Breast epithelium (tissue), 3 donors: Measurements from ENCODE around the gene SLC22A23.

Experiments used
- POLR2A ChIP-seq: fragments of 450-650 bp; IDR thresholded peaks from one replicate; pipeline ENCODE4 v1.6.1; 2016; ENCODE audit warnings: antibody characterized with exemption, mild to moderate bottlenecking, moderate library complexity
- POLR2AphosphoS5 ChIP-seq, 3 donors: sonication (generic); formaldehyde crosslinking; IDR thresholded peaks; one replicate each; pipeline ENCODE4 v1.6.1; 2017; ENCODE audit warnings: antibody characterized with exemption in 3 of 3
- TF ChIP-seq, protein P1 (sequence below), 3 donors: fragments of 450-650 bp; IDR thresholded peaks; one replicate each; pipeline ENCODE4 v1.5.1; 2016 to 2017; ENCODE audit warnings: antibody characterized with exemption in 3 of 3, mild to moderate bottlenecking in 3 of 3, moderate library complexity in 3 of 3

DNA sequence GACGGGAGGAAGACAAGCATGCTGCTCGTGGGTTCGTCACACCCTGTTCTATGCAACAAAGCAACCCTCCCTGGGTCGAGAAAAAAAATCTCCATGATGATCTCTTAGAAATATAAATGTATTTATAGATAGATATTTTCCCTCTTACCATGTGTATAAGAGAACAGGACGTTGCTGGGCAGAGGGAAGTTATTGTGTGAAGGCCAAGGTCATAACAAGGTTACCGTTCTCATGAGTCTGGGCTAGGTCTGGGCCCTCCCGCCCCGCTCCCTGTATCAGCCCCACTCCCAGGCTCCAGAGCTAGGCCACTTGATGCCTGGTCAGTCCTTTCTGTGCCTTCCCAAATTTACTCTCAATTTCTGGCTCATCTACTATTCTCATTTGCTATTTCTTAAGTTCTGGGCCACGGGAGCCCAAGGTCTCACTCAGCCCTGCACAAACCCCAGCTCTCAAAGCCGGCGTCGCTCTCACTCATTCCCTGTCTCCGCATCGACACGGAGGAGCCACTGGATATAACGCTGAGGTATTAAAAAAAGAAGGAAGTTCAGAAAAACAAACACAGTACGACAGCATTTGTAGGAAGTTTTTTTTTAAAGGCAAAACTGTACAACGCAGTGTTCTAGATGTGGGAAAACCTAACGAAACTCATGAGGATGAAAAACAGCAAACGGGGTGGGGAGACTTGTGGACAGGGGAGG lies 101.3 kb downstream of the SLC22A23 start:
- TF ChIP-seq, protein P1, sequence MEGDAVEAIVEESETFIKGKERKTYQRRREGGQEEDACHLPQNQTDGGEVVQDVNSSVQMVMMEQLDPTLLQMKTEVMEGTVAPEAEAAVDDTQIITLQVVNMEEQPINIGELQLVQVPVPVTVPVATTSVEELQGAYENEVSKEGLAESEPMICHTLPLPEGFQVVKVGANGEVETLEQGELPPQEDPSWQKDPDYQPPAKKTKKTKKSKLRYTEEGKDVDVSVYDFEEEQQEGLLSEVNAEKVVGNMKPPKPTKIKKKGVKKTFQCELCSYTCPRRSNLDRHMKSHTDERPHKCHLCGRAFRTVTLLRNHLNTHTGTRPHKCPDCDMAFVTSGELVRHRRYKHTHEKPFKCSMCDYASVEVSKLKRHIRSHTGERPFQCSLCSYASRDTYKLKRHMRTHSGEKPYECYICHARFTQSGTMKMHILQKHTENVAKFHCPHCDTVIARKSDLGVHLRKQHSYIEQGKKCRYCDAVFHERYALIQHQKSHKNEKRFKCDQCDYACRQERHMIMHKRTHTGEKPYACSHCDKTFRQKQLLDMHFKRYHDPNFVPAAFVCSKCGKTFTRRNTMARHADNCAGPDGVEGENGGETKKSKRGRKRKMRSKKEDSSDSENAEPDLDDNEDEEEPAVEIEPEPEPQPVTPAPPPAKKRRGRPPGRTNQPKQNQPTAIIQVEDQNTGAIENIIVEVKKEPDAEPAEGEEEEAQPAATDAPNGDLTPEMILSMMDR (IDR thresholded peaks at IDR 0.05) = no peak
- peak in 2 of 3 donors; percentile 8 to 15 for TF ChIP-seq POLR2AphosphoS5 (IDR thresholded peaks at IDR 0.05)
- no peak for TF ChIP-seq POLR2A
